ENCODE data around the gene NARS2. TPM values are rescaled to one million over a fixed set of nuclear protein-coding genes. Genes with fewer than 3 reads are reported as not detected.

Gene NARS2
- total and polyA plus RNA-seq, 2 donors (not counting 1 experiment from before 2014, with no cell fraction given) = 9.7 to 14.6 TPM

- H3K27me3 Mint-ChIP-seq = no peaks in the 10 kb centered on the region
- H4K20me1 ChIP-seq (ENCODE audit: control insufficient read depth, insufficient read depth, low read length, poor library complexity, severe bottlenecking) = no peaks in the 10 kb centered on the region
- H3K4me3 Mint-ChIP-seq = no peak overlapping the region
- H2AFZ ChIP-seq (ENCODE audit: insufficient read depth, low read depth, low read length, poor library complexity, severe bottlenecking) = no peak overlapping the region
- DNase-seq (no peak), ATAC-seq (ENCODE audit: low read depth) (no peak)
- intact Hi-C loops (cut with micrococcal nuclease) = no loop called here
- no peak overlapping the region for H3K4me3 ChIP-seq (ENCODE audit: control extremely low read depth in 1 of 5, extremely low read depth in 1 of 5, insufficient read depth in 1 of 5, low read depth in 2 of 5, low read length in 4 of 5)
- H3K27ac ChIP-seq (ENCODE audit: low read length in 2 of 2) = no peak overlapping the region
- no peaks in the 10 kb centered on the region for H3K9me3 Mint-ChIP-seq (ENCODE audit: insufficient read depth)
- ChIA-PET CTCF (interaction anchor here (1.1 kb wide), 1 partner anchor 25 kb away, joined by 4 read pairs; no protein-coding TSS in a partner anchor), POLR2A (no interaction called here)
- peaks cover 14 to 15% of the 10 kb centered on the region in 2 donors for H3K4me1 ChIP-seq (ENCODE audit: control insufficient read depth in 2 of 2, insufficient read depth in 2 of 2, low read length in 2 of 2)
- H3K27me3 ChIP-seq (replicated peaks in 1 of 4; ENCODE audit: control extremely low read depth in 1 of 4, control insufficient read depth in 3 of 4, insufficient read depth in 4 of 4, low read length in 3 of 4) = no peaks in the 10 kb centered on the region
- no CpG with 5 or more reads among the region's 2 CpGs for WGBS (ENCODE audit: insufficient coverage)
- TF ChIP-seq EZH2 (IDR thresholded peaks at IDR 0.05; ENCODE audit: borderline replicate concordance, insufficient read depth, low read depth, low read length, poor library complexity, severe bottlenecking) = no peak
- TF ChIP-seq CTCF (IDR thresholded peaks at IDR 0.05) = no peak
- H3K36me3 ChIP-seq (replicated peaks in 1 of 2; ENCODE audit: control extremely low read depth in 1 of 2, control insufficient read depth in 1 of 2, extremely low read depth in 1 of 2, insufficient read depth in 2 of 2, low read length in 1 of 2) = peaks cover 3 to 5% of the 10 kb centered on the region in 2 experiments
- no peak overlapping the region for H3K9ac ChIP-seq (ENCODE audit: low read length)
- peaks cover 3% of the 10 kb centered on the region for H3K79me2 ChIP-seq (ENCODE audit: control insufficient read depth, insufficient read depth, low read length)
- H3K9me3 ChIP-seq (ENCODE audit: control extremely low read depth in 1 of 3, control insufficient read depth in 2 of 3, insufficient read depth in 1 of 3, low read length in 2 of 3) = peaks cover 0 to 8% (median 2%) of the 10 kb centered on the region in 3 donors
- H3K27ac Mint-ChIP-seq = no peak overlapping the region
- peaks cover 26% of the 10 kb centered on the region for H3K4me1 Mint-ChIP-seq
- no peak overlapping the region for H3K4me2 ChIP-seq (replicated peaks; ENCODE audit: low read depth, low read length, poor library complexity, severe bottlenecking)
Measured at GRCh38 chr11:78457448-78457847, 117.2 kb downstream of the NARS2 start.

GRCh38 chr11:78453140-78453935 is 121.3 kb downstream of the NARS2 start:
- H3K36me3 ChIP-seq (replicated peaks in 1 of 2; ENCODE audit: control extremely low read depth in 1 of 2, control insufficient read depth in 1 of 2, extremely low read depth in 1 of 2, insufficient read depth in 2 of 2, low read length in 1 of 2) = no peaks in the 10 kb centered on the region
- no peaks in the 10 kb centered on the region for H3K9me3 ChIP-seq (ENCODE audit: control extremely low read depth in 1 of 3, control insufficient read depth in 2 of 3, insufficient read depth in 1 of 3, low read length in 2 of 3)
- H3K27me3 ChIP-seq (replicated peaks in 1 of 4; ENCODE audit: control extremely low read depth in 1 of 4, control insufficient read depth in 3 of 4, insufficient read depth in 4 of 4, low read length in 3 of 4) = no peaks in the 10 kb centered on the region
- no peaks in the 10 kb centered on the region for H4K20me1 ChIP-seq (ENCODE audit: control insufficient read depth, insufficient read depth, low read length, poor library complexity, severe bottlenecking)
- no peak overlapping the region for H3K4me3 ChIP-seq (ENCODE audit: control extremely low read depth in 1 of 5, extremely low read depth in 1 of 5, insufficient read depth in 1 of 5, low read depth in 2 of 5, low read length in 4 of 5)
- Mint-ChIP-seq H3K27ac (peak overlapping the region; percentile 72), H3K4me3 (no peak overlapping the region), H3K27me3 (no peaks in the 10 kb centered on the region), H3K9me3 (ENCODE audit: insufficient read depth) (no peaks in the 10 kb centered on the region), H3K4me1 (peaks cover 37% of the 10 kb centered on the region)
- DNase-seq (no peak), ATAC-seq (ENCODE audit: low read depth) (no peak)
- H3K9ac ChIP-seq (ENCODE audit: low read length) = no peak overlapping the region
- intact Hi-C loops (cut with micrococcal nuclease) = no loop called here
- ChIA-PET CTCF (interaction anchor here (1.1 to 1.3 kb wide), 2 partner anchors 35 to 111 kb away, joined by 3 read pairs; no protein-coding TSS in a partner anchor), POLR2A (no interaction called here)
- H3K4me1 ChIP-seq (ENCODE audit: control insufficient read depth in 2 of 2, insufficient read depth in 2 of 2, low read length in 2 of 2) = peaks cover 22 to 28% of the 10 kb centered on the region in 2 donors
- WGBS (ENCODE audit: insufficient coverage) = no CpG with 5 or more reads among the region's 2 CpGs
- H3K79me2 ChIP-seq (ENCODE audit: control insufficient read depth, insufficient read depth, low read length) = no peaks in the 10 kb centered on the region
- no peak for TF ChIP-seq EZH2 (IDR thresholded peaks at IDR 0.05; ENCODE audit: borderline replicate concordance, insufficient read depth, low read depth, low read length, poor library complexity, severe bottlenecking)
- no peak for TF ChIP-seq CTCF (IDR thresholded peaks at IDR 0.05)
- peak overlapping the region; percentile 23 for H3K4me2 ChIP-seq (replicated peaks; ENCODE audit: low read depth, low read length, poor library complexity, severe bottlenecking)
- H2AFZ ChIP-seq (ENCODE audit: insufficient read depth, low read depth, low read length, poor library complexity, severe bottlenecking) = peak overlapping the region; percentile 22
- peak overlapping the region; percentile 27 to 69 for H3K27ac ChIP-seq (ENCODE audit: low read length in 2 of 2)

All from B cell (primary cell).